Peyer's patch (tissue), 4 donors: ENCODE measurements around the gene BZW2.

ENCODE experiments used
- CTCF ChIP-seq, 6 experiments: fragments of 450-650 bp in 4 of 6; fragments of 200-600 bp in 2 of 6; sonication (generic) in 1 of 6; IDR thresholded peaks; one replicate each; pipeline ENCODE4 v1.5.1; 2017 to 2019; ENCODE audit warnings: antibody characterized with exemption in 6 of 6, mild to moderate bottlenecking in 3 of 6, moderate library complexity in 1 of 6
- POLR2A ChIP-seq, 2 donors: fragments of 450-650 bp; IDR thresholded peaks; one replicate each; pipeline ENCODE4 v1.5.1; 2017; ENCODE audit warnings: antibody characterized with exemption in 2 of 2, mild to moderate bottlenecking in 2 of 2, moderate library complexity in 2 of 2

DNA sequence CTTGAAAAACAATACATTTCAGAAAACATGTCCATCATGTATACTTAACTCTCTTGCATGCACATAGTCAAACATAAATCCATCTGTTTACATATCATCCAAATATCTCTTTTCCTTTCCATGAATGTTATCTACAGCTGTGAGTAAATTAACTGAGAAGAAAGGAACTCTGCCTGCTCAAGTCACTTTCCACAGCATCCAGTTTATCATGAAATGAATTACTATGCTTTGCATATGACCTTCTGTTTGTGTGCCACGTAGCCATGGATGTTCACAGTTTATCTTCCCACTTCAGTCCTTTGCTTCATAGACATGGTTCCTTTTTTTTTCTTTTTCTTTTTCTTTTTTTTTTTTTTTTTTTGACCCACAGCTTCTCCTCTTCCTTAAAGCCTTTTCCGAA, 39.6 kb downstream of the BZW2 start:
- TF ChIP-seq POLR2A (IDR thresholded peaks at IDR 0.05), result no peak
- no peak for TF ChIP-seq CTCF (IDR thresholded peaks at IDR 0.05)
